GM23248 (cell line): ENCODE results near the gene NCOA3. TPM values are rescaled to one million over a fixed set of nuclear protein-coding genes. Genes with fewer than 3 reads are reported as not detected.

Source experiments
- DNase-seq: peaks from one replicate; pipeline ENCODE4 v3.0.0-alpha.2; 2015
- H2AFZ ChIP-seq: fragments of 200-600 bp; sonication (generic); 2 replicates; pipeline ENCODE4 v1.6.1; 2016; ENCODE audit warnings: antibody characterized with exemption
- H3F3A ChIP-seq: fragments of 200-600 bp; sonication (generic); 2 replicates; pipeline ENCODE4 v1.6.1; 2016; ENCODE audit warnings: mild to moderate bottlenecking, antibody characterized with exemption, mixed run types; ENCODE audit not compliant: insufficient read depth
- H3K27ac ChIP-seq: fragments of 200-600 bp; sonication (generic); 2 replicates; pipeline ENCODE4 v1.5.1; 2016; ENCODE audit warnings: mild to moderate bottlenecking
- H3K27me3 ChIP-seq: fragments of 200-600 bp; sonication (generic); replicated peaks from 2 replicates; pipeline ENCODE4 v1.6.1; 2016; ENCODE audit warnings: mild to moderate bottlenecking; ENCODE audit not compliant: insufficient read depth
- H3K36me3 ChIP-seq: fragments of 200-600 bp; sonication (generic); 2 replicates; pipeline ENCODE4 v1.6.1; 2016; ENCODE audit warnings: low read depth, mild to moderate bottlenecking
- H3K4me1 ChIP-seq: fragments of 200-600 bp; sonication (generic); 2 replicates; pipeline ENCODE4 v1.6.1; 2016; ENCODE audit warnings: mild to moderate bottlenecking; ENCODE audit not compliant: insufficient read depth
- H3K4me2 ChIP-seq: fragments of 200-600 bp; sonication (generic); one replicate; pipeline ENCODE4 v1.6.1; 2016; ENCODE audit warnings: mild to moderate bottlenecking; ENCODE audit not compliant: unreplicated experiment
- H3K4me3 ChIP-seq: fragments of 200-600 bp; sonication (generic); 2 replicates; pipeline ENCODE4 v1.5.1; 2016; ENCODE audit warnings: mild to moderate bottlenecking
- H3K79me2 ChIP-seq: fragments of 200-600 bp; sonication (generic); 2 replicates; pipeline ENCODE4 v1.6.1; 2016; ENCODE audit warnings: mild to moderate bottlenecking; ENCODE audit not compliant: insufficient read depth
- H3K9ac ChIP-seq: fragments of 200-600 bp; sonication (generic); 2 replicates; pipeline ENCODE4 v1.6.1; 2016; ENCODE audit warnings: mild to moderate bottlenecking
- H3K9me2 ChIP-seq: fragments of 200-600 bp; sonication (generic); 2 replicates; pipeline ENCODE4 v1.6.1; 2016; ENCODE audit warnings: mixed run types, mild to moderate bottlenecking, moderate library complexity; ENCODE audit not compliant: insufficient read depth
- H3K9me3 ChIP-seq: fragments of 200-600 bp; sonication (generic); one replicate; pipeline ENCODE4 v1.6.1; 2017; ENCODE audit warnings: low read depth
- H4K20me1 ChIP-seq: fragments of 200-600 bp; sonication (generic); 2 replicates; pipeline ENCODE4 v1.6.0; 2016; ENCODE audit not compliant: insufficient read depth
- EZH2 ChIP-seq: fragments of 200-600 bp; sonication (generic); IDR thresholded peaks from 2 replicates; pipeline ENCODE4 v1.6.1; 2018; ENCODE audit warnings: antibody characterized with exemption, mild to moderate bottlenecking; ENCODE audit not compliant: insufficient read depth, poor library complexity, severe bottlenecking
- EZH2phosphoT487 ChIP-seq: fragments of 200-600 bp; sonication (generic); IDR thresholded peaks from 2 replicates; pipeline ENCODE4 v1.6.1; 2018; ENCODE audit warnings: antibody characterized with exemption, moderate library complexity, mild to moderate bottlenecking, low read depth; ENCODE audit not compliant: insufficient read depth
- WGBS, 2 experiments: methylation state at CpG; one replicate each; pipeline ENCODE4 v1.1.6; 2015 to 2017; ENCODE audit warnings: low lambda C conversion rate in 2 of 2, low coverage in 1 of 2; ENCODE audit errors: missing lambda C conversion rate in 2 of 2; 5-methylcytosine and 5-hydroxymethylcytosine counted together
- in situ Hi-C: fragments of 300-500 bp; cut with MboI; formaldehyde crosslinking; loops from 2 replicates; pipeline ENCODE4 v1.15.0; 2020
- polyA plus RNA-seq: library from polyadenylated mRNA; unstranded; fragments of >200 nt; fragmentation: Nextera tagmentation; extraction: Ambion mirVana; gene quantifications from 2 replicates; pipeline ENCODE4 v1.2.1, GENCODE V29; 2016
- total RNA-seq: library from RNA; depleted of rRNA; stranded (reverse); fragments of >200 nt; shearing (Covaris generic); gene quantifications from 2 replicates; pipeline ENCODE4 v1.2.3, GENCODE V29; 2014

The NCOA3 gene
- total and polyA plus RNA-seq, 2 experiments from 2014 or later = 19.5 to 36.6 TPM

GRCh38 chr20:47561180-47561579 lies 59.5 kb downstream of the NCOA3 start:
- peaks cover 99% of the 10 kb centered on the region for H3K79me2 ChIP-seq
- no peak overlapping the region for H2AFZ ChIP-seq
- peaks cover 10% of the 10 kb centered on the region for H4K20me1 ChIP-seq
- no peak overlapping the region for H3K9ac ChIP-seq
- H3K9me2 ChIP-seq = no peaks in the 10 kb centered on the region
- H3K4me1 ChIP-seq = peaks cover 24% of the 10 kb centered on the region
- DNase-seq = peak; percentile 37
- H3K27ac ChIP-seq = no peak overlapping the region
- H3K4me2 ChIP-seq = no peak overlapping the region
- no peaks in the 10 kb centered on the region for H3K9me3 ChIP-seq
- WGBS, 2 experiments = 39 to 45% methylated on average over 3 of the region's 3 CpGs
- in situ Hi-C loops = no loop called here
- H3K4me3 ChIP-seq = no peak overlapping the region
- no peaks in the 10 kb centered on the region for H3K36me3 ChIP-seq
- H3K27me3 ChIP-seq = no peaks in the 10 kb centered on the region
- TF ChIP-seq EZH2phosphoT487 = no peak
- TF ChIP-seq EZH2 = no peak
- peaks cover 12% of the 10 kb centered on the region; the same call in 1 of the 2 replicates for H3F3A ChIP-seq

- H3K4me2 ChIP-seq = no peak overlapping the region
- H3K4me3 ChIP-seq = no peak overlapping the region
- no peak overlapping the region for H3K9ac ChIP-seq
- H2AFZ ChIP-seq = no peak overlapping the region
- H3K36me3 ChIP-seq = no peaks in the 10 kb centered on the region
- no peaks in the 10 kb centered on the region for H3K9me2 ChIP-seq
- no peaks in the 10 kb centered on the region for H3K27me3 ChIP-seq
- H3K27ac ChIP-seq = no peak overlapping the region
- H3K9me3 ChIP-seq = no peaks in the 10 kb centered on the region
- H3K4me1 ChIP-seq = peaks cover 24% of the 10 kb centered on the region
- no peak for DNase-seq
- TF ChIP-seq EZH2phosphoT487 = no peak
- no peak for TF ChIP-seq EZH2
- H3F3A ChIP-seq = peaks cover 12% of the 10 kb centered on the region; the same call in 1 of the 2 replicates
- in situ Hi-C loops = no loop called here
- WGBS, 2 experiments = 78 to 88% methylated on average over 4 of the region's 4 CpGs
- peaks cover 99% of the 10 kb centered on the region for H3K79me2 ChIP-seq
- peaks cover 10% of the 10 kb centered on the region for H4K20me1 ChIP-seq
Observed at GRCh38 chr20:47561603-47562583, 60.2 kb downstream of the NCOA3 start.

GRCh38 chr20:47566269-47566668 lies 64.6 kb downstream of the NCOA3 start:
- no peak overlapping the region for H3K27ac ChIP-seq
- no peak overlapping the region for H3K4me3 ChIP-seq
- peaks cover 3% of the 10 kb centered on the region; the same call in 1 of the 2 replicates for H3K36me3 ChIP-seq
- H3K4me1 ChIP-seq = peaks cover 24% of the 10 kb centered on the region
- in situ Hi-C loops = no loop called here
- DNase-seq = no peak
- H3K9me3 ChIP-seq = no peaks in the 10 kb centered on the region
- no peak overlapping the region for H3K4me2 ChIP-seq
- peaks cover 19% of the 10 kb centered on the region for H3F3A ChIP-seq
- H3K79me2 ChIP-seq = peaks cover 100% of the 10 kb centered on the region
- H4K20me1 ChIP-seq = peaks cover 26% of the 10 kb centered on the region
- WGBS, 2 experiments = 97 to 100% methylated on average over 5 of the region's 5 CpGs
- no peak overlapping the region for H3K9ac ChIP-seq
- TF ChIP-seq EZH2phosphoT487 (no peak), EZH2 (no peak)
- H2AFZ ChIP-seq = no peak overlapping the region
- no peaks in the 10 kb centered on the region for H3K9me2 ChIP-seq
- H3K27me3 ChIP-seq = no peaks in the 10 kb centered on the region

- in situ Hi-C loops = no loop called here
- Histone ChIP-seq H3K27ac (peak overlapping the region; percentile 44), H3K4me2 (peak overlapping the region; percentile 67), H3K9me3 (no peaks in the 10 kb centered on the region), H3K79me2 (peaks cover 100% of the 10 kb centered on the region), H3K9me2 (no peaks in the 10 kb centered on the region), H3K4me3 (0 out of 2 replicates have a peak overlapping the region, but pooled peaks have one; percentile 10), H3K36me3 (peaks cover 10% of the 10 kb centered on the region; the same call in 1 of the 2 replicates), H2AFZ (no peak overlapping the region), H3K27me3 (no peaks in the 10 kb centered on the region), H3F3A (peaks cover 19% of the 10 kb centered on the region), H3K9ac (no peak overlapping the region), H3K4me1 (peaks cover 21% of the 10 kb centered on the region), H4K20me1 (peaks cover 26% of the 10 kb centered on the region)
- TF ChIP-seq EZH2phosphoT487 = 0 out of 2 replicates have a peak, but pooled peaks have one; percentile 63
- TF ChIP-seq EZH2 = no peak
- peak; percentile 73 for DNase-seq
- 1 to 5% methylated on average over 2 of the region's 2 CpGs for WGBS, 2 experiments
Observed at GRCh38 chr20:47568019-47568418, 66.3 kb downstream of the NCOA3 start.
